Smooth muscle cell (in vitro differentiated cells): ENCODE measurements around the gene MIPEP. TPM values are rescaled to one million over a fixed set of nuclear protein-coding genes. Genes with fewer than 3 reads are reported as not detected.

Experiments used
- DNase-seq: peaks from one replicate; lab custom pipeline; 2025; ENCODE audit not compliant: unreplicated experiment; lab: John Stamatoyannopoulos, UW
- H2AFZ ChIP-seq: fragments of 200-600 bp; sonication (generic); 2 replicates; pipeline ENCODE4 v1.6.0; 2016; ENCODE audit warnings: antibody characterized with exemption, low read depth, mild to moderate bottlenecking
- H3F3A ChIP-seq: fragments of 200-600 bp; sonication (generic); 2 replicates; pipeline ENCODE4 v1.6.0; 2017; ENCODE audit warnings: antibody characterized with exemption, low read depth
- H3K27ac ChIP-seq: fragments of 200-600 bp; sonication (generic); 2 replicates; pipeline ENCODE4 v1.5.1; 2016; ENCODE audit warnings: low read depth, mild to moderate bottlenecking
- H3K27me3 ChIP-seq: fragments of 200-600 bp; sonication (generic); 2 replicates; pipeline ENCODE4 v1.6.1; 2016; ENCODE audit warnings: low read depth, mild to moderate bottlenecking
- H3K36me3 ChIP-seq: fragments of 200-600 bp; sonication (generic); 2 replicates; pipeline ENCODE4 v1.5.1; 2016; ENCODE audit warnings: low read depth
- H3K4me1 ChIP-seq: fragments of 200-600 bp; sonication (generic); 2 replicates; pipeline ENCODE4 v1.5.1; 2016; ENCODE audit warnings: low read depth
- H3K4me2 ChIP-seq: fragments of 200-600 bp; sonication (generic); 2 replicates; pipeline ENCODE4 v1.6.0; 2016; ENCODE audit warnings: mild to moderate bottlenecking
- H3K4me3 ChIP-seq: fragments of 200-600 bp; sonication (generic); 2 replicates; pipeline ENCODE4 v1.5.1; 2016; ENCODE audit warnings: mild to moderate bottlenecking
- H3K79me2 ChIP-seq: fragments of 200-600 bp; sonication (generic); 2 replicates; pipeline ENCODE4 v1.6.0; 2016; ENCODE audit warnings: low read depth, mild to moderate bottlenecking
- H3K9ac ChIP-seq: fragments of 200-600 bp; sonication (generic); 2 replicates; pipeline ENCODE4 v1.6.0; 2016; ENCODE audit warnings: low read depth
- H3K9me3 ChIP-seq: fragments of 200-600 bp; sonication (generic); replicated peaks from 2 replicates; pipeline ENCODE4 v1.5.1; 2016; ENCODE audit warnings: low read depth
- H4K20me1 ChIP-seq: fragments of 200-600 bp; sonication (generic); 2 replicates; pipeline ENCODE4 v1.6.0; 2016; ENCODE audit warnings: low read depth
- CTCF ChIP-seq: fragments of 200-600 bp; sonication (generic); IDR thresholded peaks from 2 replicates; pipeline ENCODE4 v1.5.1; 2017; ENCODE audit warnings: borderline replicate concordance, mild to moderate bottlenecking, antibody characterized with exemption; ENCODE audit not compliant: insufficient read depth, poor library complexity, severe bottlenecking
- WGBS: methylation state at CpG from one replicate; pipeline ENCODE4 v1.1.7; 2016; ENCODE audit warnings: low lambda C conversion rate; 5-methylcytosine and 5-hydroxymethylcytosine counted together
- polyA plus RNA-seq: library from polyadenylated mRNA; unstranded; fragments of >200 nt; fragmentation: Nextera tagmentation; extraction: Ambion mirVana; gene quantifications from 2 replicates; pipeline ENCODE4 v1.2.1, GENCODE V29; 2016
- total RNA-seq: library from RNA; depleted of rRNA; stranded (reverse); fragments of >200 nt; gene quantifications from 2 replicates; pipeline ENCODE4 v1.2.3, GENCODE V29; 2014

The MIPEP gene
- total and polyA plus RNA-seq, 2 experiments from 2014 or later = 15.7 to 18.9 TPM

- Histone ChIP-seq H3K9me3 (no peaks in the 10 kb centered on the region), H3K27me3 (no peaks in the 10 kb centered on the region), H3K4me3 (no peak overlapping the region), H2AFZ (peak overlapping the region; percentile 42), H3K79me2 (no peaks in the 10 kb centered on the region), H3K9ac (peak overlapping the region; percentile 18), H3F3A (peaks cover 21% of the 10 kb centered on the region), H4K20me1 (no peaks in the 10 kb centered on the region), H3K27ac (peak overlapping the region; percentile 80), H3K36me3 (no peaks in the 10 kb centered on the region), H3K4me1 (peaks cover 12% of the 10 kb centered on the region), H3K4me2 (peak overlapping the region; percentile 71)
- WGBS = 48% methylated on average over 6 of the region's 6 CpGs
- TF ChIP-seq CTCF = no peak
- no peak for DNase-seq
Measured at GRCh38 chr13:23722726-23723453, 166.3 kb downstream of the MIPEP start.

DNA sequence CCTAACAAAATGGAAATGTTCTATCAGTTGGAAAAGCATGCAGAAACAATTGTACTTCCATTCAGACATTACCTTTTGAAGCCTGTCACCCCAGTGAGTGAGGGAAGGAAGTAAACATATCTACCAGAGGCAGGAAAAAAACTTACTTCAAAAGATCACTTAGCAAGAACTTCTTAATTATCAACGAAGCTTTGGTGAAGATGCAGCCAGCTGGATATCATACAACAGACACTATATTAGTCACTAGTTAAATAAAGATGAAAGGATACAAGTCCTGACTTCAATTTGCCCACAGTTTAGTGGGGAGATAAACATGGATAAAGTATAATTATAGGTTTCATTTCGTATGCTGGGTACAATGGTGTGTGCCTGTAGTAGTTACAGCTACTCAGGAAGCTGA lies 170.2 kb downstream of the MIPEP start:
- Histone ChIP-seq H3K4me1 (peaks cover 12% of the 10 kb centered on the region), H2AFZ (no peak overlapping the region), H3K9me3 (no peaks in the 10 kb centered on the region), H3K79me2 (no peaks in the 10 kb centered on the region), H3K9ac (no peak overlapping the region), H3K36me3 (no peaks in the 10 kb centered on the region), H3F3A (peaks cover 17% of the 10 kb centered on the region), H3K4me2 (peak overlapping the region; percentile 52), H4K20me1 (no peaks in the 10 kb centered on the region), H3K27ac (peak overlapping the region; percentile 8), H3K4me3 (no peak overlapping the region), H3K27me3 (no peaks in the 10 kb centered on the region)
- WGBS = 1% methylated on average over 2 of the region's 2 CpGs
- DNase-seq = no peak
- no peak for TF ChIP-seq CTCF

- WGBS = 100% methylated on average over 2 of the region's 2 CpGs
Measured at GRCh38 chr13:23716401-23716800, 172.8 kb downstream of the MIPEP start.

More at GRCh38 chr13:23716401-23716800, 172.8 kb downstream of the MIPEP start:
- Histone ChIP-seq H3F3A (peaks cover 4% of the 10 kb centered on the region), H4K20me1 (no peaks in the 10 kb centered on the region), H3K36me3 (no peaks in the 10 kb centered on the region), H3K9ac (no peak overlapping the region), H3K4me1 (no peaks in the 10 kb centered on the region), H3K79me2 (no peaks in the 10 kb centered on the region), H2AFZ (no peak overlapping the region), H3K27ac (no peak overlapping the region), H3K4me2 (no peak overlapping the region), H3K9me3 (no peaks in the 10 kb centered on the region), H3K4me3 (no peak overlapping the region), H3K27me3 (no peaks in the 10 kb centered on the region)
- TF ChIP-seq CTCF = no peak
- DNase-seq = no peak
